Measurements from ENCODE around the gene JAG2.

GRCh38 chr14:105120056-105120455, 48.5 kb downstream of the JAG2 start:
- TF ChIP-seq MAX (IDR thresholded peaks at IDR 0.05) (no peak), EZH2 (IDR thresholded peaks at IDR 0.05) (no peak), CTCF (IDR thresholded peaks at IDR 0.05 in 2 of 3, conservative IDR thresholded peaks at IDR 0.05 in 1 of 3; ENCODE audit: borderline replicate concordance in 1 of 3, insufficient read depth in 1 of 3, low read depth in 2 of 3, low read length in 2 of 3) (no peak)
